Lower lobe of right lung (tissue), 2 donors: ENCODE data around the gene TRIM52. TPM values are rescaled to one million over a fixed set of nuclear protein-coding genes. Genes with fewer than 3 reads are reported as not detected.

Experiments used
- ATAC-seq, 2 donors: fragments of 200-7000 bp; cut with Tn5 transposase; one replicate each; pipeline ENCODE4 v1.9.1; 2020 to 2022; ENCODE audit warnings: mild to moderate bottlenecking in 2 of 2, moderate library complexity in 2 of 2
- DNase-seq: peaks from one replicate; pipeline ENCODE4 v3.0.0-alpha.2; 2020
- H3K27ac ChIP-seq: fragments of 200-600 bp; one replicate; pipeline ENCODE4 v1.8.0; 2022
- H3K27me3 ChIP-seq: fragments of 200-600 bp; one replicate; pipeline ENCODE4 v1.8.0; 2022; ENCODE audit warnings: low read depth
- H3K36me3 ChIP-seq: fragments of 200-600 bp; one replicate; pipeline ENCODE4 v1.8.0; 2022; ENCODE audit warnings: mild to moderate bottlenecking
- H3K4me1 ChIP-seq: fragments of 200-600 bp; one replicate; pipeline ENCODE4 v1.8.0; 2022
- H3K4me3 ChIP-seq: fragments of 200-600 bp; one replicate; pipeline ENCODE4 v1.8.0; 2022; ENCODE audit warnings: mild to moderate bottlenecking
- H3K9me3 ChIP-seq: fragments of 200-600 bp; one replicate; pipeline ENCODE4 v1.8.0; 2022
- intact Hi-C: fragments of 100-400 bp; cut with DNase I; formaldehyde crosslinking; loops from one replicate; pipeline ENCODE4 v1.11.0; 2022
- total RNA-seq: library from RNA; stranded (reverse); fragmentation: NEBNext Ultra II Directional; extraction: Animal tissue kit (Norgen Biotek cat#: 25700); gene quantifications from one replicate; pipeline ENCODE4 v1.2.1, GENCODE V29; 2021
- TF ChIP-seq, protein P1 (sequence below): fragments of 200-600 bp; IDR thresholded peaks from one replicate; pipeline ENCODE4 v1.8.0; 2022; ENCODE audit warnings: antibody characterized with exemption, mild to moderate bottlenecking
- donor health status: DM: no; HTN: yes; CAD: no; lungs with severe emphysema.

Gene TRIM52
- total RNA-seq, 1 donor from 2014 or later, result 20.8 TPM

- Histone ChIP-seq H3K4me3 (no peak overlapping the region), H3K9me3 (no peaks in the 10 kb centered on the region), H3K27ac (no peak overlapping the region), H3K36me3 (peaks cover 100% of the 10 kb centered on the region), H3K27me3 (no peaks in the 10 kb centered on the region), H3K4me1 (no peaks in the 10 kb centered on the region)
- TF ChIP-seq, protein P1, sequence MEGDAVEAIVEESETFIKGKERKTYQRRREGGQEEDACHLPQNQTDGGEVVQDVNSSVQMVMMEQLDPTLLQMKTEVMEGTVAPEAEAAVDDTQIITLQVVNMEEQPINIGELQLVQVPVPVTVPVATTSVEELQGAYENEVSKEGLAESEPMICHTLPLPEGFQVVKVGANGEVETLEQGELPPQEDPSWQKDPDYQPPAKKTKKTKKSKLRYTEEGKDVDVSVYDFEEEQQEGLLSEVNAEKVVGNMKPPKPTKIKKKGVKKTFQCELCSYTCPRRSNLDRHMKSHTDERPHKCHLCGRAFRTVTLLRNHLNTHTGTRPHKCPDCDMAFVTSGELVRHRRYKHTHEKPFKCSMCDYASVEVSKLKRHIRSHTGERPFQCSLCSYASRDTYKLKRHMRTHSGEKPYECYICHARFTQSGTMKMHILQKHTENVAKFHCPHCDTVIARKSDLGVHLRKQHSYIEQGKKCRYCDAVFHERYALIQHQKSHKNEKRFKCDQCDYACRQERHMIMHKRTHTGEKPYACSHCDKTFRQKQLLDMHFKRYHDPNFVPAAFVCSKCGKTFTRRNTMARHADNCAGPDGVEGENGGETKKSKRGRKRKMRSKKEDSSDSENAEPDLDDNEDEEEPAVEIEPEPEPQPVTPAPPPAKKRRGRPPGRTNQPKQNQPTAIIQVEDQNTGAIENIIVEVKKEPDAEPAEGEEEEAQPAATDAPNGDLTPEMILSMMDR, result no peak
- intact Hi-C loops, result no loop called here
- DNase-seq, result no peak
- ATAC-seq, result no peak
Observed at GRCh38 chr5:181235689-181236366, 25.1 kb downstream of the TRIM52 start.

DNA sequence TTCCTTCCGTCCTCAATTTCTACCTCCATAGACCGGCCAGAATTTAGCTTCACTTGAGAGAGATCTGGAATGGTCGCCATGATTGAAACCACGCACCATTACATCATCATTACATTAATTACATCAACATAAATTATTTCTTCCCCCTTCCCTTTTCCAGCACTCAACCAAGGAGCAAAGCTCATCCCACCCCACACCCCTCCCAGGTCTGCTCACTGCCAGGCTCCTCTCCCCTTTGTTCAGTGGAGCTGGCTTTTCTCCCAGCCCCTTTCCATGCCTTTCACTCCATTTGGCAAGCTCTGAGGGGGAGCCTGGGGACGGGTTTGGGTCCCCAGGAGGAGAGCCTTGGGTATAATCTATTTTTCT is 25.6 kb downstream of the TRIM52 start:
- ATAC-seq, result no peak
- TF ChIP-seq, protein P1, result no peak
- Histone ChIP-seq H3K36me3 (peaks cover 99% of the 10 kb centered on the region), H3K4me3 (no peak overlapping the region), H3K4me1 (no peaks in the 10 kb centered on the region), H3K27me3 (no peaks in the 10 kb centered on the region), H3K27ac (no peak overlapping the region), H3K9me3 (no peaks in the 10 kb centered on the region)
- no peak for DNase-seq
- intact Hi-C loops, result no loop called here

- ATAC-seq (peak; percentile 7 to 10), DNase-seq (no peak)
- H3K4me1 ChIP-seq, result no peaks in the 10 kb centered on the region
- no peaks in the 10 kb centered on the region for H3K9me3 ChIP-seq
- no peak overlapping the region for H3K27ac ChIP-seq
- TF ChIP-seq, protein P1, result no peak
- no peak overlapping the region for H3K4me3 ChIP-seq
- intact Hi-C loops, result no loop called here
- H3K27me3 ChIP-seq, result no peaks in the 10 kb centered on the region
- H3K36me3 ChIP-seq, result peaks cover 93% of the 10 kb centered on the region
Observed at GRCh38 chr5:181234455-181235306, 26.3 kb downstream of the TRIM52 start.

DNA sequence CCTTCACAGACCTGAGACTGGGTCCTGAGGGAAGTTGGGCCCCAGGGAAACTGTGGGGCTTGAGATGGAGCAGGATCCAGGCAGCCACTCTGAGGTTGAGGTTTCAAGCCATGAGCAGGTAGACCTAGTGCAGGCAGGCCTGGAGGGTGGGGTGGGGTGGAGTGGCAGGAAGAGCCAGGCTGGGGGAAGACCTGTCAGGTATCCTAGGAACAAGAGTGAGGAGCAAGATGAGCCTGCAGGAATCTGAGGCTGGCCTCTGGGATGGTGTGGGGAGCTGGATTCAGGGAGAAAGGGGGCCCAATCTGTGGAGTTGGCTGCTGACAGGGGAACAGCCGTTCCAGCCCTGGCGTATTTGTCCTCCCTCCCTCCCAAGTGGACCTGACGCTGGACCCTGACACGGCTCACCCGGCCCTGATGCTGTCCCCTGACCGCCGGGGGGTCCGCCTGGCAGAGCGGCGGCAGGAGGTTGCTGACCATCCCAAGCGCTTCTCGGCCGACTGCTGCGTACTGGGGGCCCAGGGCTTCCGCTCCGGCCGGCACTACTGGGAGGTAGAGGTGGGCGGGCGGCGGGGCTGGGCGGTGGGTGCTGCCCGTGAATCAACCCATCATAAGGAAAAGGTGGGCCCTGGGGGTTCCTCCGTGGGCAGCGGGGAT is 27.0 kb downstream of the TRIM52 start:
- ATAC-seq (peak in 1 of 2 donors; percentile 7), DNase-seq (no peak)
- intact Hi-C loops, result no loop called here
- TF ChIP-seq, protein P1, result no peak
- H3K27ac ChIP-seq, result no peak overlapping the region
- no peaks in the 10 kb centered on the region for H3K4me1 ChIP-seq
- H3K4me3 ChIP-seq, result no peak overlapping the region
- no peaks in the 10 kb centered on the region for H3K9me3 ChIP-seq
- no peaks in the 10 kb centered on the region for H3K27me3 ChIP-seq
- peaks cover 91% of the 10 kb centered on the region for H3K36me3 ChIP-seq

- TF ChIP-seq, protein P1, result no peak
- H3K9me3 ChIP-seq, result no peaks in the 10 kb centered on the region
- H3K36me3 ChIP-seq, result peaks cover 84% of the 10 kb centered on the region
- no peak for DNase-seq
- H3K27ac ChIP-seq, result no peak overlapping the region
- no peak overlapping the region for H3K4me3 ChIP-seq
- H3K4me1 ChIP-seq, result no peaks in the 10 kb centered on the region
- ATAC-seq, result no peak
- no peaks in the 10 kb centered on the region for H3K27me3 ChIP-seq
- intact Hi-C loops, result no loop called here
Observed at GRCh38 chr5:181233088-181233800, 27.7 kb downstream of the TRIM52 start.
